SK-N-MC (cell line): ENCODE measurements around the gene OR52N5.

Source experiments
- DNase-seq: peaks from one replicate; pipeline ENCODE4 v3.0.0-alpha.2; 2011; ENCODE audit warnings: low read depth, low spot score
- H3K27ac ChIP-seq: fragments of 200-600 bp; sonication (generic); 2 replicates; pipeline ENCODE4 v1.5.1; 2016; ENCODE audit warnings: mixed run types
- H3K36me3 ChIP-seq: fragments of 200-600 bp; sonication (generic); 2 replicates; pipeline ENCODE4 v1.6.1; 2017; ENCODE audit warnings: antibody characterized with exemption, low read length, mixed read lengths; ENCODE audit not compliant: insufficient read depth
- H3K4me3 ChIP-seq: fragments of 200-600 bp; sonication (generic); 2 replicates; pipeline ENCODE4 v1.5.1; 2016
- H3K9ac ChIP-seq: fragments of 200-600 bp; sonication (generic); 2 replicates; pipeline ENCODE4 v1.8.0; 2017; ENCODE audit warnings: mixed run types, mixed read lengths; ENCODE audit not compliant: insufficient read length
- H3K9me3 ChIP-seq: fragments of 200-600 bp; sonication (generic); 2 replicates; pipeline ENCODE4 v1.6.1; 2017; ENCODE audit warnings: low read depth, mild to moderate bottlenecking, antibody characterized with exemption, low read length, moderate library complexity, mixed read lengths
- EZH2 ChIP-seq: fragments of 200-600 bp; sonication (generic); IDR thresholded peaks from one replicate; pipeline ENCODE4 v1.6.1; 2017; ENCODE audit warnings: antibody characterized with exemption
- FOXP2 ChIP-seq: optimal IDR thresholded peaks from 2 replicates; pipeline ENCODE3; 2011; ENCODE audit warnings: mild to moderate bottlenecking, moderate library complexity; ENCODE audit not compliant: insufficient read depth; ENCODE audit errors: extremely low read length, control extremely low read depth
- POLR2AphosphoS5 ChIP-seq: IDR thresholded peaks from 2 replicates; pipeline ENCODE4 v1.6.1; 2012; ENCODE audit warnings: mild to moderate bottlenecking, low read depth, low read length, borderline replicate concordance

The OR52N5 gene

DNA sequence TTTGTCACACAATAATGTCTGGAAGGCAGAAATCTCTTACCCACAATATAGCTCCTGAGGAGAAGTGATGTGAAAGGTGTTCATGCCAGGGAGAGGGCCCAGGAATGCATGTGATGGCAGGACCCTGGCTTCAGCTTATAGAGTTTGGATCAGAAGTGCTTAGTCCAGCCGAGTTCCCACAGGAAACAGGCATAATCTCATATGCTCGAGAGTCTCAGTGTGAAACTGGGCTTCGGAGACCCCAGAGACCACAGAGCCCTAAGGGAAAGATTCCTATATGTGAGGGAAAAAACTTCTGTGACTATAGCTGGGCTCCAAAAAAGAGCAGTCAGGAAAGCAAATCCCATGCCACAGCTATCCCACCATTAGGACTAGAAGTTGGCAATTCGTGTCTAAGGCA is at the start of gene OR52N5:
TSS of gene OR52N5 (minus strand) at position 101 of the 400 bp plus-strand sequence. CDS start 4,721 bp downstream, outside the sequence.
- no peak for DNase-seq
- TF ChIP-seq FOXP2 = no peak
- no peak for TF ChIP-seq POLR2AphosphoS5
- TF ChIP-seq EZH2 = no peak
- Histone ChIP-seq H3K9me3 (no peaks in the 10 kb centered on the region), H3K36me3 (no peaks in the 10 kb centered on the region), H3K27ac (no peak within 1 kb of the TSS), H3K4me3 (no peak within 1 kb of the TSS), H3K9ac (no peak within 1 kb of the TSS)

DNA sequence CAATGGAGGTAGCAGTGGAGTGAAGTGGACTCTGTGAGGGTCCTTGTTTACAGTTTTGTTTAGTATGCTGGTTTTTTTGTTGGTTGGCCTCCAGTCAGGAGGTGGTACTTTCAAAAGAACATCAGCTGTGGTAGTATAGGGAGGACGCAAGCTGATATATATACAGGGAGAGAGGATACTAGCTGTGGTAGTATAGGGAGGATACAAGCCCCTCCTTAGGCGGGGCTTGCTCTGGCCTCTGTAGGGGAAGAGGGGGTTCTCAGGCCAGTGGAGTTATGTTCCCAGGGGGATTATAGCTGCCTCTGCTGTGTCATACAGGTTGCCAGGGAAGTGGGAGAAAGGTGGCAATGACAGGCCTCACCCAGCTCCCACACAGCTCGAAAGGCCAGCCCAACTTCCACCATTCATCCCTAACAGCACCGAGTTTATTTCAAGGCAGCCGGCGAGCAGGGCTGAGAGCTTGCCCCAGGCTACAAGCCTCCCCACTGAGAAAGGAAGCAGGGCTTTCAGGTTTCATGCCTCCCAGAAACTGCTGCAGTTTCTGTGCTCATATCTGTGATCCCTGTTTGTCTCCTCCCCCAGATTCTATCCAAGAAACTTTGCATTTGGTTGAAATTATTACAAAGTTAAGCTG is 48.2 kb upstream of the OR52N5 start:
- H3K36me3 ChIP-seq = no peaks in the 10 kb centered on the region
- no peak overlapping the region for H3K9ac ChIP-seq
- DNase-seq = peak; percentile 24
- H3K4me3 ChIP-seq = no peak overlapping the region
- no peaks in the 10 kb centered on the region for H3K9me3 ChIP-seq
- TF ChIP-seq EZH2 = no peak
- no peak for TF ChIP-seq FOXP2
- no peak for TF ChIP-seq POLR2AphosphoS5
- H3K27ac ChIP-seq = no peak overlapping the region

GRCh38 chr11:5818245-5818886 is 35.2 kb upstream of the OR52N5 start:
- no peak overlapping the region for H3K27ac ChIP-seq
- no peak for TF ChIP-seq POLR2AphosphoS5
- no peak for TF ChIP-seq FOXP2
- no peak for TF ChIP-seq EZH2
- no peak for DNase-seq
- no peaks in the 10 kb centered on the region for H3K9me3 ChIP-seq
- H3K36me3 ChIP-seq = no peaks in the 10 kb centered on the region
- H3K9ac ChIP-seq = no peak overlapping the region
- H3K4me3 ChIP-seq = no peak overlapping the region

GRCh38 chr11:5815534-5815933 is 32.4 kb upstream of the OR52N5 start:
- no peak for DNase-seq
- TF ChIP-seq POLR2AphosphoS5 = no peak
- no peak for TF ChIP-seq FOXP2
- no peak for TF ChIP-seq EZH2
- H3K9ac ChIP-seq = no peak overlapping the region

GRCh38 chr11:5809905-5810795 is 27.0 kb upstream of the OR52N5 start:
- no peaks in the 10 kb centered on the region for H3K9me3 ChIP-seq
- no peak overlapping the region for H3K4me3 ChIP-seq
- H3K9ac ChIP-seq = no peak overlapping the region
- TF ChIP-seq FOXP2 = no peak
- no peak for TF ChIP-seq EZH2
- TF ChIP-seq POLR2AphosphoS5 = no peak
- H3K27ac ChIP-seq = no peak overlapping the region
- H3K36me3 ChIP-seq = no peaks in the 10 kb centered on the region
- DNase-seq = no peak

More at GRCh38 chr11:5815534-5815933, 32.4 kb upstream of the OR52N5 start:
- no peak overlapping the region for H3K4me3 ChIP-seq
- H3K27ac ChIP-seq = no peak overlapping the region
- no peaks in the 10 kb centered on the region for H3K9me3 ChIP-seq
- no peaks in the 10 kb centered on the region for H3K36me3 ChIP-seq

DNA sequence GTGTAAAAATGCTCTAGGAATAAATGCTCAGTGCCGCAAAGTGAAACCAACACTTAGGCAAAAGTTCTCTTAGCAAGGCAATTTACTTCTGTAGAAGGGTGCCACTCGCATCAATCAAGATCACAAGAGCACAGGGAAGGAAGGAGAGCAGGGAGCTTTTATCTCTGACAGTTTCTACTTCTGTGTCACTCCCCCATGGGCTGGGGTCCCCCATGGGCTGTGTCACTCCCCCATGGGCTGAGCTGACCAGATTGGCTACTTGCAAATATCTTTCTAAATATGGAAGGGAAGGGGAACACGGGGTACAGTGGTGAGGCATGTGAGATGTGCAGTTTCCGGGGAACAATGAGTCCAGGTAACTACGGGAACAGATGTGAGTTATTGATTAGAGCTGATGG is 26.0 kb upstream of the OR52N5 start:
- Histone ChIP-seq H3K27ac (no peak overlapping the region), H3K36me3 (no peaks in the 10 kb centered on the region), H3K9me3 (no peaks in the 10 kb centered on the region), H3K9ac (no peak overlapping the region), H3K4me3 (no peak overlapping the region)
- no peak for TF ChIP-seq FOXP2
- no peak for TF ChIP-seq POLR2AphosphoS5
- no peak for TF ChIP-seq EZH2
- no peak for DNase-seq

GRCh38 chr11:5808500-5809121 is 25.5 kb upstream of the OR52N5 start, which contains the start of gene OR52N2:
TSS of gene OR52N2 (plus strand) at chr11:5808924. CDS start at chr11:5820336, 11,412 bp downstream.
- Histone ChIP-seq H3K9me3 (no peaks in the 10 kb centered on the region), H3K27ac (no peak within 1 kb of the TSS), H3K36me3 (no peaks in the 10 kb centered on the region), H3K9ac (no peak within 1 kb of the TSS), H3K4me3 (no peak within 1 kb of the TSS)
- TF ChIP-seq POLR2AphosphoS5 = no peak
- no peak for TF ChIP-seq EZH2
- no peak for TF ChIP-seq FOXP2
- peak; percentile 8 for DNase-seq

GRCh38 chr11:5807580-5807979 is 24.4 kb upstream of the OR52N5 start:
- Histone ChIP-seq H3K9ac (no peak overlapping the region), H3K36me3 (no peaks in the 10 kb centered on the region), H3K9me3 (no peaks in the 10 kb centered on the region), H3K4me3 (no peak overlapping the region), H3K27ac (no peak overlapping the region)
- no peak for DNase-seq
- TF ChIP-seq POLR2AphosphoS5 = no peak
- TF ChIP-seq EZH2 = no peak
- TF ChIP-seq FOXP2 = no peak
